HT1080 (cell line): ENCODE results near the gene CABLES2. TPM values are rescaled to one million over a fixed set of nuclear protein-coding genes. Genes with fewer than 3 reads are reported as not detected.

Experiments used
- DNase-seq: peaks from one replicate; pipeline ENCODE4 v3.0.0-alpha.2; 2015; ENCODE audit warnings: low read depth
- polyA plus RNA-seq, 2 experiments: library from polyadenylated mRNA; depleted of rRNA; stranded (reverse); fragments of >200 nt; gene quantifications; 2 replicates each; pipeline ENCODE4 v1.2.3, GENCODE V29; 2015
- total RNA-seq: library from RNA; depleted of rRNA; stranded (reverse); fragments of >200 nt; shearing (Covaris generic); gene quantifications from 2 replicates; pipeline ENCODE4 v1.2.3, GENCODE V29; 2014; rRNA removed

CABLES2 gene
- 2.9 and 3.3 TPM in 2 replicates for total RNA-seq
- 3.4 and 3.5 TPM in 2 replicates for polyA plus RNA-seq (2015; cell fraction: cytosol; rRNA removed)
- 1.3 and 1.7 TPM in 2 replicates for polyA plus RNA-seq (2015; cell fraction: nucleus; rRNA removed)

GRCh38 chr20:62407221-62407992, at the start of gene CABLES2:
CABLES2 (minus strand) TSS chr20:62407285; CDS start chr20:62407276, 9 bp downstream.
- peak; percentile 88 for DNase-seq

GRCh38 chr20:62455929-62456328, 48.8 kb upstream of the CABLES2 start:
- DNase-seq: no peak

- no peak for DNase-seq
Measured at GRCh38 chr20:62454904-62455636, 48.0 kb upstream of the CABLES2 start.

GRCh38 chr20:62453186-62453808, 46.2 kb upstream of the CABLES2 start:
- DNase-seq: no peak

GRCh38 chr20:62452475-62453095, 45.5 kb upstream of the CABLES2 start:
- no peak for DNase-seq

- DNase-seq: no peak
Measured at GRCh38 chr20:62451970-62452369, 44.9 kb upstream of the CABLES2 start.

- DNase-seq: no peak
Measured at GRCh38 chr20:62451156-62451767, 44.2 kb upstream of the CABLES2 start.

- DNase-seq: peak; percentile 13
Measured at GRCh38 chr20:62449951-62450691, 43.0 kb upstream of the CABLES2 start.

- no peak for DNase-seq
Measured at GRCh38 chr20:62448788-62449187, 41.7 kb upstream of the CABLES2 start.

GRCh38 chr20:62448038-62448437, 41.0 kb upstream of the CABLES2 start:
- DNase-seq: no peak

GRCh38 chr20:62446888-62447869, 40.1 kb upstream of the CABLES2 start:
- DNase-seq: no peak

- DNase-seq: no peak
Measured at GRCh38 chr20:62446481-62446880, 39.4 kb upstream of the CABLES2 start.

GRCh38 chr20:62445553-62446340, 38.7 kb upstream of the CABLES2 start:
- DNase-seq: no peak

- DNase-seq: no peak
Measured at GRCh38 chr20:62444286-62444685, 37.2 kb upstream of the CABLES2 start.

GRCh38 chr20:62441987-62442539, 35.0 kb upstream of the CABLES2 start:
- no peak for DNase-seq

- DNase-seq: no peak
Measured at GRCh38 chr20:62439218-62439617, 32.1 kb upstream of the CABLES2 start.

- no peak for DNase-seq
Measured at GRCh38 chr20:62437927-62438326, 30.8 kb upstream of the CABLES2 start.

GRCh38 chr20:62437496-62437895, 30.4 kb upstream of the CABLES2 start:
- no peak for DNase-seq
